ENCODE measurements around the gene CAMK2B.

CAMK2B gene

GRCh38 chr7:44276571-44277221 is 48.7 kb downstream of the CAMK2B start:
- Histone ChIP-seq H4K20me1 (ENCODE audit: control insufficient read depth, insufficient read depth, low read depth, low read length) (no peaks in the 10 kb centered on the region), H3K4me1 (ENCODE audit: control insufficient read depth, low read length) (no peaks in the 10 kb centered on the region), H3K27me3 (ENCODE audit: control insufficient read depth, low read length) (peaks cover 4% of the 10 kb centered on the region; the same call in 1 of the 2 replicates), H3K27ac (ENCODE audit: low read depth, low read length) (no peak overlapping the region), H3K36me3 (ENCODE audit: control insufficient read depth, low read length) (no peaks in the 10 kb centered on the region), H3K9me3 (ENCODE audit: control insufficient read depth, insufficient read depth, low read length) (no peaks in the 10 kb centered on the region), H3K4me2 (ENCODE audit: low read length) (no peak overlapping the region), H3K4me3 (ENCODE audit: low read length) (no peak overlapping the region), H3K9me2 (replicated peaks; ENCODE audit: control insufficient read depth, low read length) (no peaks in the 10 kb centered on the region), H3F3A (ENCODE audit: control insufficient read depth, insufficient read depth) (no peaks in the 10 kb centered on the region), H3K79me2 (ENCODE audit: control insufficient read depth, low read length) (no peaks in the 10 kb centered on the region)
- TF ChIP-seq EZH2phosphoT487 (IDR thresholded peaks at IDR 0.05; ENCODE audit: borderline replicate concordance, low read length) (no peak), CTCF (IDR thresholded peaks at IDR 0.05; ENCODE audit: low read depth, low read length, poor library complexity, severe bottlenecking) (no peak)

- H3K36me3 ChIP-seq (ENCODE audit: control insufficient read depth, low read length) = no peaks in the 10 kb centered on the region
- no peak overlapping the region for H3K4me2 ChIP-seq (ENCODE audit: low read length)
- no peaks in the 10 kb centered on the region for H3K9me3 ChIP-seq (ENCODE audit: control insufficient read depth, insufficient read depth, low read length)
- H3K9me2 ChIP-seq (replicated peaks; ENCODE audit: control insufficient read depth, low read length) = no peaks in the 10 kb centered on the region
- peaks cover 4% of the 10 kb centered on the region; the same call in 1 of the 2 replicates for H3K27me3 ChIP-seq (ENCODE audit: control insufficient read depth, low read length)
- H3K27ac ChIP-seq (ENCODE audit: low read depth, low read length) = no peak overlapping the region
- no peaks in the 10 kb centered on the region for H4K20me1 ChIP-seq (ENCODE audit: control insufficient read depth, insufficient read depth, low read depth, low read length)
- TF ChIP-seq CTCF (IDR thresholded peaks at IDR 0.05; ENCODE audit: low read depth, low read length, poor library complexity, severe bottlenecking) = no peak
- no peak for TF ChIP-seq EZH2phosphoT487 (IDR thresholded peaks at IDR 0.05; ENCODE audit: borderline replicate concordance, low read length)
- H3K4me1 ChIP-seq (ENCODE audit: control insufficient read depth, low read length) = no peaks in the 10 kb centered on the region
- H3K79me2 ChIP-seq (ENCODE audit: control insufficient read depth, low read length) = no peaks in the 10 kb centered on the region
- H3F3A ChIP-seq (ENCODE audit: control insufficient read depth, insufficient read depth) = no peaks in the 10 kb centered on the region
- H3K4me3 ChIP-seq (ENCODE audit: low read length) = no peak overlapping the region
These were observed 49.3 kb downstream of the CAMK2B start for GRCh38 chr7:44275957-44276570.

DNA sequence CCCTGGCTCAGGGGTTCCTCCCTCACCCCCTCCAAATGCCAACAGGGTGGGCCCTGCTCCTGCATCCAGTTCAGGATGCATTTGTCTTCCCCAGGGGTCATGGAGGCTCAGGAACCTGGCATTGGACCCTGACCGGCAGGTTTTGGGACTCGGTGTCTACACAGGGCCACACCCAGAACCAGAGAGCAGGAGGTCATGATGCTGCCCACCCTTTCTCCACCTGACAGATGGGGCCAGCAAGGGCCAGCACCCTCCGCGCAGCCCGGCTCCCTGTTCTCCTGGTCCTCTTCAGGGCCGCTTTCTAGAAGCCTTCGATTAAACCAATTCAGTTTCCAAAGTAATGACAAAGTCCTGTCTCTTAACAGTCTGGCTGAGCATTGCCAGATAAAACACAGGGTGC is 50.2 kb downstream of the CAMK2B start:
- Histone ChIP-seq H3K4me3 (ENCODE audit: low read length) (no peak overlapping the region), H3K9me3 (ENCODE audit: control insufficient read depth, insufficient read depth, low read length) (no peaks in the 10 kb centered on the region), H3K79me2 (ENCODE audit: control insufficient read depth, low read length) (no peaks in the 10 kb centered on the region), H3K4me1 (ENCODE audit: control insufficient read depth, low read length) (no peaks in the 10 kb centered on the region), H3F3A (ENCODE audit: control insufficient read depth, insufficient read depth) (no peaks in the 10 kb centered on the region), H3K36me3 (ENCODE audit: control insufficient read depth, low read length) (no peaks in the 10 kb centered on the region), H3K4me2 (ENCODE audit: low read length) (no peak overlapping the region), H3K9me2 (replicated peaks; ENCODE audit: control insufficient read depth, low read length) (no peaks in the 10 kb centered on the region), H4K20me1 (ENCODE audit: control insufficient read depth, insufficient read depth, low read depth, low read length) (no peaks in the 10 kb centered on the region), H3K27ac (ENCODE audit: low read depth, low read length) (no peak overlapping the region), H3K27me3 (ENCODE audit: control insufficient read depth, low read length) (peaks cover 4% of the 10 kb centered on the region; the same call in 1 of the 2 replicates)
- TF ChIP-seq CTCF (IDR thresholded peaks at IDR 0.05; ENCODE audit: low read depth, low read length, poor library complexity, severe bottlenecking) (no peak), EZH2phosphoT487 (IDR thresholded peaks at IDR 0.05; ENCODE audit: borderline replicate concordance, low read length) (no peak)
